ENCODE results near the gene FRK.

The FRK gene

DNA sequence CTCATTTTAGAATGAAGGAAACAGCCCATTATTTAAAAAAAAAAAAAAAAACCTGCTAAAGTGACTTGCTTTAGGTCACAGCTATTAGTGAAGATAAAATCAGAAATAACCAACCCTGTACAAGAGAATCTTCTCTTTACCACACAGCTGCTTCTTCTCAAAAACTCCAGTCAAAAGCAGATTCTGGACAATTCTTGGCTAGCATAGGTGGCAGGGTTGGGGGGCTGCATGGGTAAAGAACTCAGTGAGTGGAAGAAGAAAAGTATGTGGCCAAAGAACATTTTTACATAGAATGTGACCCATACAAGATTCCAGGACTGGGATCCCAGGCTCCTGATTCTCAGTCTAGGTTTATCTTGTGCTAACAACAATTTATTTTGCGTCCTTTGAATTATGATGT is 9.4 kb upstream of the FRK start:
- H3K36me3 ChIP-seq (ENCODE audit: insufficient read depth, low read length), result no peaks in the 10 kb centered on the region
- no peaks in the 10 kb centered on the region for H3K27me3 ChIP-seq (ENCODE audit: insufficient read depth, low read length, poor library complexity, severe bottlenecking)
- no peaks in the 10 kb centered on the region for H3K9me2 ChIP-seq (replicated peaks; ENCODE audit: low read depth, low read length)
- H4K20me1 ChIP-seq (ENCODE audit: insufficient read depth, low read length, poor library complexity, severe bottlenecking), result no peaks in the 10 kb centered on the region
- H3K4me2 ChIP-seq (ENCODE audit: low read depth, low read length, poor library complexity, severe bottlenecking), result no peak overlapping the region
- H2AFZ ChIP-seq (ENCODE audit: low read length), result no peak overlapping the region
- no peak overlapping the region for H3K4me3 ChIP-seq (ENCODE audit: low read length, poor library complexity, severe bottlenecking)
- TF ChIP-seq EZH2phosphoT487 (IDR thresholded peaks at IDR 0.05; ENCODE audit: borderline replicate concordance), result no peak
- TF ChIP-seq, protein P1, sequence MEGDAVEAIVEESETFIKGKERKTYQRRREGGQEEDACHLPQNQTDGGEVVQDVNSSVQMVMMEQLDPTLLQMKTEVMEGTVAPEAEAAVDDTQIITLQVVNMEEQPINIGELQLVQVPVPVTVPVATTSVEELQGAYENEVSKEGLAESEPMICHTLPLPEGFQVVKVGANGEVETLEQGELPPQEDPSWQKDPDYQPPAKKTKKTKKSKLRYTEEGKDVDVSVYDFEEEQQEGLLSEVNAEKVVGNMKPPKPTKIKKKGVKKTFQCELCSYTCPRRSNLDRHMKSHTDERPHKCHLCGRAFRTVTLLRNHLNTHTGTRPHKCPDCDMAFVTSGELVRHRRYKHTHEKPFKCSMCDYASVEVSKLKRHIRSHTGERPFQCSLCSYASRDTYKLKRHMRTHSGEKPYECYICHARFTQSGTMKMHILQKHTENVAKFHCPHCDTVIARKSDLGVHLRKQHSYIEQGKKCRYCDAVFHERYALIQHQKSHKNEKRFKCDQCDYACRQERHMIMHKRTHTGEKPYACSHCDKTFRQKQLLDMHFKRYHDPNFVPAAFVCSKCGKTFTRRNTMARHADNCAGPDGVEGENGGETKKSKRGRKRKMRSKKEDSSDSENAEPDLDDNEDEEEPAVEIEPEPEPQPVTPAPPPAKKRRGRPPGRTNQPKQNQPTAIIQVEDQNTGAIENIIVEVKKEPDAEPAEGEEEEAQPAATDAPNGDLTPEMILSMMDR (conservative IDR thresholded peaks at IDR 0.05; ENCODE audit: low read length), result no peak
- no peaks in the 10 kb centered on the region for H3K4me1 ChIP-seq (ENCODE audit: insufficient read depth, low read length, poor library complexity, severe bottlenecking)
- H3F3A ChIP-seq (ENCODE audit: low read depth), result no peaks in the 10 kb centered on the region
- H3K79me2 ChIP-seq (ENCODE audit: insufficient read depth, low read length), result no peaks in the 10 kb centered on the region
- no peak overlapping the region for H3K9ac ChIP-seq (ENCODE audit: low read depth, low read length, poor library complexity, severe bottlenecking)
- H3K9me3 ChIP-seq (ENCODE audit: insufficient read depth, low read depth, low read length), result no peaks in the 10 kb centered on the region

DNA sequence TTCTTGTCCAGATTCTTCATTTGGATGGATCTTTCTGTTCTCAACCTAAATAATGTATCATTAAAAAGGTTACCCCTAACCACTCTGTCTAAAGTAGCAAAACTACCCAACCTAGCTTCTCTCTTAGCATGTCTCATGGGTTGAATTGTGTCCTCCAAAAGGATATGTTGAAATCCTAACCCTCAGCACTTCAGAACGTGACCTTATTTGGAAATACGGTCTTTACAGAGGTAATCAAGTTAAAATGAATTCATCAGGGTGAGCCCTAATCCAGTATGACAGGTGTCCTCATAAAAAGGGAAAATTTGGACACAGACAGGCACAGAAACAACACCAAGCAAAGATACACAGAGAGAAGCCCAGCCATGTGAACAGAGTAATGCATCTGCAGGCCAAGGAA is 6.1 kb upstream of the FRK start:
- Histone ChIP-seq H3K4me2 (ENCODE audit: low read depth, low read length, poor library complexity, severe bottlenecking) (no peak overlapping the region), H3K27me3 (ENCODE audit: insufficient read depth, low read length, poor library complexity, severe bottlenecking) (no peaks in the 10 kb centered on the region), H2AFZ (ENCODE audit: low read length) (no peak overlapping the region), H3K9ac (ENCODE audit: low read depth, low read length, poor library complexity, severe bottlenecking) (no peak overlapping the region), H3K79me2 (ENCODE audit: insufficient read depth, low read length) (no peaks in the 10 kb centered on the region), H3K9me3 (ENCODE audit: insufficient read depth, low read depth, low read length) (no peaks in the 10 kb centered on the region), H3K4me1 (ENCODE audit: insufficient read depth, low read length, poor library complexity, severe bottlenecking) (no peaks in the 10 kb centered on the region), H3K4me3 (ENCODE audit: low read length, poor library complexity, severe bottlenecking) (no peak overlapping the region), H3K9me2 (replicated peaks; ENCODE audit: low read depth, low read length) (no peaks in the 10 kb centered on the region), H3K36me3 (ENCODE audit: insufficient read depth, low read length) (no peaks in the 10 kb centered on the region), H3F3A (ENCODE audit: low read depth) (no peaks in the 10 kb centered on the region), H4K20me1 (ENCODE audit: insufficient read depth, low read length, poor library complexity, severe bottlenecking) (no peaks in the 10 kb centered on the region)
- TF ChIP-seq, protein P1 (conservative IDR thresholded peaks at IDR 0.05; ENCODE audit: low read length), result no peak
- no peak for TF ChIP-seq EZH2phosphoT487 (IDR thresholded peaks at IDR 0.05; ENCODE audit: borderline replicate concordance)

DNA sequence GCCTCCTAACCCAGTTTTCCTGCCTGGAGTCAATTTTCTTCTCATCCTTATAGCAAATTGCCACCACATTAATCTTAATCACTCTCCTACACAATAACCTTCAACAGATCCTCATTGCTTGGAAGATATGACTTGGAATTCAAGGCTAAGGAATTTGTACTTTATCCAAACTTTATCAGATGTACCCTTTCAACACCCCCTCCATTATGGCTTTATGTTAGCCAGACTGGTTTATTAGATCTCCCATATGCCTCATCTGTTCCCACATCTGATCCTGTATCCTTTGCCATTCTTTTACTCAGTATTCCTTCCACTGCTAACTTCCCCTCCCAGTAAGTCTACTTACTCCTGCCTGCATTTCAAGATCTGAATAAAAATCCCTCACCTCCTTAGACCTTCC is 4.0 kb upstream of the FRK start:
- Histone ChIP-seq H4K20me1 (ENCODE audit: insufficient read depth, low read length, poor library complexity, severe bottlenecking) (no peaks in the 10 kb centered on the region), H3F3A (ENCODE audit: low read depth) (no peaks in the 10 kb centered on the region)

More for the DNA sequence above, 4.0 kb upstream of the FRK start:
- Histone ChIP-seq H3K9ac (ENCODE audit: low read depth, low read length, poor library complexity, severe bottlenecking) (no peak overlapping the region), H2AFZ (ENCODE audit: low read length) (no peak overlapping the region), H3K27me3 (ENCODE audit: insufficient read depth, low read length, poor library complexity, severe bottlenecking) (no peaks in the 10 kb centered on the region), H3K79me2 (ENCODE audit: insufficient read depth, low read length) (no peaks in the 10 kb centered on the region), H3K9me3 (ENCODE audit: insufficient read depth, low read depth, low read length) (no peaks in the 10 kb centered on the region), H3K4me2 (ENCODE audit: low read depth, low read length, poor library complexity, severe bottlenecking) (no peak overlapping the region), H3K36me3 (ENCODE audit: insufficient read depth, low read length) (no peaks in the 10 kb centered on the region), H3K4me3 (ENCODE audit: low read length, poor library complexity, severe bottlenecking) (no peak overlapping the region), H3K4me1 (ENCODE audit: insufficient read depth, low read length, poor library complexity, severe bottlenecking) (no peaks in the 10 kb centered on the region), H3K9me2 (replicated peaks; ENCODE audit: low read depth, low read length) (no peaks in the 10 kb centered on the region)
- TF ChIP-seq, protein P1 (conservative IDR thresholded peaks at IDR 0.05; ENCODE audit: low read length), result no peak
- no peak for TF ChIP-seq EZH2phosphoT487 (IDR thresholded peaks at IDR 0.05; ENCODE audit: borderline replicate concordance)

Measured in Loucy (cell line).